Stimulated activated CD4-positive, alpha-beta T cell treated with anti-CD3 and anti-CD28 coated beads, Interleukin-15, amount 100 ng/mL, for 24 hours (primary cell): ENCODE results near the gene OR2A14.
A peak's percentile ranks its signal among the peaks of the same experiment; 100 is the strongest.
"Not testable (repeated sequence)": the region's sequence is repeated elsewhere in the genome, so short reads cannot be mapped to it uniquely, and the experiment has no call there.

Source experiments
- DNase-seq: peaks from one replicate; pipeline ENCODE4 v3.0.0-alpha.2; 2020

OR2A14 gene

GRCh38 chr7:144164784-144165183, 41.8 kb downstream of the OR2A14 start:
- no peak for DNase-seq

GRCh38 chr7:144171594-144172350, 48.8 kb downstream of the OR2A14 start:
- not testable (repeated sequence) for DNase-seq

- DNase-seq = no peak
Measured at GRCh38 chr7:144174613-144175012, 51.6 kb downstream of the OR2A14 start.

GRCh38 chr7:144178380-144179164, 55.6 kb downstream of the OR2A14 start:
- DNase-seq = peak; percentile 12

GRCh38 chr7:144179165-144179479, 56.1 kb downstream of the OR2A14 start:
- not testable (repeated sequence) for DNase-seq
